H9 (cell line): ENCODE results near the gene SPOCD1. TPM values are rescaled to one million over a fixed set of nuclear protein-coding genes. Genes with fewer than 3 reads are reported as not detected.

Experiments used
- DNase-seq: peaks from one replicate; pipeline ENCODE4 v3.0.0-alpha.2; 2017
- H2AFZ ChIP-seq: one replicate; pipeline ENCODE4 v1.6.1; 2013; ENCODE audit warnings: mild to moderate bottlenecking, low read length, control low read depth, moderate library complexity
- H2AK5ac ChIP-seq: 2 replicates; pipeline ENCODE4 v1.6.1; 2013; ENCODE audit warnings: low read length, control low read depth, mixed read lengths; ENCODE audit not compliant: insufficient read length
- H2BK120ac ChIP-seq: one replicate; pipeline ENCODE4 v1.6.1; 2013; ENCODE audit warnings: low read depth, mild to moderate bottlenecking, low read length, control low read depth, inconsistent platforms; ENCODE audit not compliant: poor library complexity, severe bottlenecking
- H2BK12ac ChIP-seq: 2 replicates; pipeline ENCODE4 v1.6.1; 2013; ENCODE audit warnings: low read length, control low read depth, mixed read lengths, low read depth; ENCODE audit not compliant: insufficient read length
- H2BK15ac ChIP-seq: 2 replicates; pipeline ENCODE4 v1.6.1; 2013; ENCODE audit warnings: low read depth, low read length, control low read depth
- H2BK20ac ChIP-seq: one replicate; pipeline ENCODE4 v1.6.1; 2013; ENCODE audit warnings: low read depth, mild to moderate bottlenecking, low read length, control low read depth, inconsistent platforms; ENCODE audit not compliant: poor library complexity, severe bottlenecking
- H2BK5ac ChIP-seq: 2 replicates; pipeline ENCODE4 v1.6.1; 2013; ENCODE audit warnings: low read length, control low read depth, mixed read lengths; ENCODE audit not compliant: insufficient read length
- H3K14ac ChIP-seq: 2 replicates; pipeline ENCODE4 v1.6.1; 2013; ENCODE audit warnings: low read length, control low read depth; ENCODE audit not compliant: insufficient read depth
- H3K18ac ChIP-seq: 2 replicates; pipeline ENCODE4 v1.6.1; 2013; ENCODE audit warnings: low read depth, mild to moderate bottlenecking, mixed read lengths, low read length, control low read depth; ENCODE audit not compliant: insufficient read length
- H3K23ac ChIP-seq: 2 replicates; pipeline ENCODE4 v1.6.1; 2013; ENCODE audit warnings: low read length, control low read depth, mixed read lengths, low read depth; ENCODE audit not compliant: insufficient read length
- H3K23me2 ChIP-seq: 2 replicates; pipeline ENCODE4 v1.6.1; 2013; ENCODE audit warnings: low read depth, mild to moderate bottlenecking, mixed read lengths, low read length, control low read depth; ENCODE audit not compliant: insufficient read length, poor library complexity, severe bottlenecking
- H3K27ac ChIP-seq: 2 replicates; pipeline ENCODE4 v1.5.1; 2013; ENCODE audit warnings: low read length, control low read depth, mixed read lengths, low read depth; ENCODE audit not compliant: insufficient read length
- H3K27me3 ChIP-seq: 2 replicates; pipeline ENCODE4 v1.6.1; 2013; ENCODE audit warnings: low read length, control low read depth, inconsistent platforms; ENCODE audit not compliant: insufficient read depth
- H3K4ac ChIP-seq: 2 replicates; pipeline ENCODE4 v1.6.1; 2013; ENCODE audit warnings: low read depth, mild to moderate bottlenecking, control low read depth, inconsistent platforms, low read length, moderate library complexity
- H3K4me1 ChIP-seq: 2 replicates; pipeline ENCODE4 v1.6.1; 2013; ENCODE audit warnings: low read length, control low read depth, inconsistent platforms; ENCODE audit not compliant: insufficient read depth
- H3K4me2 ChIP-seq: 2 replicates; pipeline ENCODE4 v1.6.1; 2013; ENCODE audit warnings: low read length, control low read depth, mixed read lengths; ENCODE audit not compliant: insufficient read length, insufficient read depth
- H3K56ac ChIP-seq: 2 replicates; pipeline ENCODE4 v1.6.1; 2013; ENCODE audit warnings: low read depth, mild to moderate bottlenecking, mixed read lengths, low read length, control low read depth; ENCODE audit not compliant: insufficient read length
- H3K79me1 ChIP-seq: 2 replicates; pipeline ENCODE4 v1.6.1; 2013; ENCODE audit warnings: low read depth, mild to moderate bottlenecking, moderate library complexity, low read length, control low read depth, inconsistent platforms; ENCODE audit not compliant: insufficient read depth, poor library complexity, severe bottlenecking
- H3K79me2 ChIP-seq: 2 replicates; pipeline ENCODE4 v1.6.1; 2013; ENCODE audit warnings: low read length, control low read depth, inconsistent platforms; ENCODE audit not compliant: insufficient read depth
- H3K9ac ChIP-seq: 2 replicates; pipeline ENCODE4 v1.6.1; 2013; ENCODE audit warnings: low read length, control low read depth, mixed read lengths; ENCODE audit not compliant: insufficient read length; ENCODE audit errors: extremely low read depth
- H3K9me3 ChIP-seq: one replicate; pipeline ENCODE4 v1.6.1; 2013; ENCODE audit warnings: low read depth, low read length, inconsistent platforms; ENCODE audit not compliant: control insufficient read depth
- H3T11ph ChIP-seq: one replicate; pipeline ENCODE4 v1.6.1; 2013; ENCODE audit warnings: mild to moderate bottlenecking, low read length, control low read depth, inconsistent platforms
- H4K20me1 ChIP-seq: one replicate; pipeline ENCODE4 v1.6.1; 2013; ENCODE audit not compliant: control insufficient read depth, insufficient read length, insufficient read depth
- H4K5ac ChIP-seq: 2 replicates; pipeline ENCODE4 v1.6.1; 2013; ENCODE audit warnings: low read depth, mild to moderate bottlenecking, mixed read lengths, low read length, control low read depth; ENCODE audit not compliant: insufficient read length
- H4K8ac ChIP-seq: replicated peaks from 2 replicates; pipeline ENCODE4 v1.6.1; 2013; ENCODE audit warnings: low read length, control low read depth, mixed read lengths, low read depth; ENCODE audit not compliant: insufficient read length
- H4K91ac ChIP-seq: 2 replicates; pipeline ENCODE4 v1.6.1; 2013; ENCODE audit warnings: low read depth, mild to moderate bottlenecking, moderate library complexity, mixed read lengths, low read length, control low read depth; ENCODE audit not compliant: insufficient read length
- H3K27ac Mint-ChIP-seq, 3 experiments: 2 replicates in 2 of 3; 3 replicates in 1 of 3; pipeline ENCODE4 v1.8.0; 2020 to 2021; ENCODE audit warnings: mixed read lengths in 3 of 3, mild to moderate bottlenecking in 1 of 3, moderate library complexity in 1 of 3
- H3K27me3 Mint-ChIP-seq: 2 replicates; pipeline ENCODE4 v1.8.0; 2021; ENCODE audit warnings: low read depth, mild to moderate bottlenecking, moderate library complexity, mixed read lengths
- H3K36me3 Mint-ChIP-seq, 3 experiments: 2 replicates in 2 of 3; 3 replicates in 1 of 3; pipeline ENCODE4 v1.8.0; 2020 to 2021; ENCODE audit warnings: low read depth in 3 of 3, mixed read lengths in 3 of 3; ENCODE audit not compliant: insufficient read depth in 1 of 3
- H3K4me1 Mint-ChIP-seq, 2 experiments: 2 replicates each; pipeline ENCODE4 v1.8.0; 2020; ENCODE audit warnings: mixed read lengths in 2 of 2
- H3K4me3 Mint-ChIP-seq, 2 experiments: 2 replicates in 1 of 2; 3 replicates in 1 of 2; pipeline ENCODE4 v1.8.0; 2020 to 2021; ENCODE audit warnings: mild to moderate bottlenecking in 2 of 2, mixed read lengths in 2 of 2, moderate library complexity in 1 of 2
- H3K9me3 Mint-ChIP-seq, 2 experiments: 2 replicates in 1 of 2; 3 replicates in 1 of 2; pipeline ENCODE4 v1.8.0; 2020; ENCODE audit warnings: mild to moderate bottlenecking in 2 of 2, mixed read lengths in 2 of 2, moderate library complexity in 1 of 2
- CTCF ChIP-seq: fragments of 200-600 bp; sonication (generic); conservative IDR thresholded peaks from 3 replicates; pipeline ENCODE4 v1.8.0; 2021; ENCODE audit warnings: antibody characterized with exemption, mild to moderate bottlenecking
- WGBS: extraction: QIAGEN DNeasy Blood & Tissue Kit; methylation state at CpG from one replicate; pipeline ENCODE4 v1.1.7; 2013; ENCODE audit warnings: missing lambda C conversion rate, low lambda C conversion rate, mixed read lengths; ENCODE audit not compliant: insufficient read length; ENCODE audit errors: extremely low coverage; 5-methylcytosine and 5-hydroxymethylcytosine counted together
- total RNA-seq: library from RNA; stranded (reverse); gene quantifications from 2 replicates; pipeline ENCODE4 v1.2.1, GENCODE V29; 2021

Gene SPOCD1
- total RNA-seq, 1 experiment from 2014 or later: 1.5 TPM

DNA sequence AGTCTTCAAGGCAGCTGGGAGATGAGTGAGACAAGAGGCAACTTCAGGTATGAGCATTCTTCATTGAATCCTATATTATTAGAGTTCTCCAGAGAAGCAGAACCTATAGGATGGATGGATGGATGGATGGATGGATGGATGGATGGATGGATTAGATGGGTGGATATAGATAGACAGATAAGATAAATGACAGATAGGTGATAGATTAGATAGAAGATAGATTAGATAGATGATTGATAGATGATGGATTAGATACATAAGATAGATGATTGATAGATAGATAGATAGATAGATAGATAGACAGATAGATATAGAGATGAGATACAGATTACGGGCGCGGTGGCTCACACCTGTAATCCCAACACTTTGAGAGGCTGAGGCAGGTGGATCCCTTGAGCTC is 43.2 kb upstream of the SPOCD1 start:
- H2BK15ac ChIP-seq: no peak overlapping the region
- H4K20me1 ChIP-seq: no peaks in the 10 kb centered on the region
- no peak overlapping the region for H3K56ac ChIP-seq
- H2BK12ac ChIP-seq: no peak overlapping the region
- no peaks in the 10 kb centered on the region for H3K4me1 Mint-ChIP-seq
- H2BK20ac ChIP-seq: no peak overlapping the region
- H3K27me3 Mint-ChIP-seq: no peaks in the 10 kb centered on the region; the same call in 1 of the 2 replicates
- H3K4me1 ChIP-seq: no peaks in the 10 kb centered on the region
- no peak overlapping the region for H4K91ac ChIP-seq
- H2AFZ ChIP-seq: no peak overlapping the region
- no peak overlapping the region for H3K9ac ChIP-seq
- H3K4me2 ChIP-seq: no peak overlapping the region
- no peaks in the 10 kb centered on the region for H3K79me2 ChIP-seq
- no peaks in the 10 kb centered on the region for H3K9me3 ChIP-seq
- no peak overlapping the region for H2BK120ac ChIP-seq
- no peak overlapping the region for H4K5ac ChIP-seq
- TF ChIP-seq CTCF: no peak
- H3K14ac ChIP-seq: no peak overlapping the region
- no peak overlapping the region for H3K27ac Mint-ChIP-seq
- no peak overlapping the region for H3T11ph ChIP-seq
- H2BK5ac ChIP-seq: no peak overlapping the region
- no peaks in the 10 kb centered on the region for H3K27me3 ChIP-seq
- no peaks in the 10 kb centered on the region for H3K9me3 Mint-ChIP-seq
- H3K23ac ChIP-seq: no peak overlapping the region
- H3K4ac ChIP-seq: no peak overlapping the region
- no peak overlapping the region for H3K27ac ChIP-seq
- H3K79me1 ChIP-seq: no peaks in the 10 kb centered on the region
- no peak overlapping the region for H3K18ac ChIP-seq
- H2AK5ac ChIP-seq: no peak overlapping the region
- H3K4me3 Mint-ChIP-seq: no peak overlapping the region
- no peak overlapping the region for H4K8ac ChIP-seq
- H3K23me2 ChIP-seq: no peaks in the 10 kb centered on the region
- no peaks in the 10 kb centered on the region for H3K36me3 Mint-ChIP-seq
- WGBS: no CpG with 5 or more reads among the region's 3 CpGs
- DNase-seq: no peak
